Iris pigment epithelial cell (primary cell): ENCODE measurements around the gene SSBP2.

Experiments
- DNase-seq: peaks from one replicate; pipeline ENCODE4 v3.0.0-alpha.2; 2011; ENCODE audit warnings: low read depth

The SSBP2 gene

GRCh38 chr5:81590498-81591384 lies 160.2 kb downstream of the SSBP2 start:
- DNase-seq: peak; percentile 14

GRCh38 chr5:81579262-81579924 lies 171.5 kb downstream of the SSBP2 start:
- peak; percentile 51 for DNase-seq

- no peak for DNase-seq
These were observed 173.8 kb downstream of the SSBP2 start for GRCh38 chr5:81577091-81577490.

GRCh38 chr5:81575924-81576323 lies 175.0 kb downstream of the SSBP2 start:
- DNase-seq: no peak

- no peak for DNase-seq
These were observed 178.7 kb downstream of the SSBP2 start for GRCh38 chr5:81572201-81572600.

GRCh38 chr5:81558188-81558587 lies 192.7 kb downstream of the SSBP2 start:
- DNase-seq: no peak

- no peak for DNase-seq
These were observed 194.1 kb downstream of the SSBP2 start for GRCh38 chr5:81556809-81557208.

GRCh38 chr5:81555865-81556264 lies 195.0 kb downstream of the SSBP2 start:
- no peak for DNase-seq

GRCh38 chr5:81554647-81555046 lies 196.2 kb downstream of the SSBP2 start:
- DNase-seq: no peak

- no peak for DNase-seq
These were observed 197.2 kb downstream of the SSBP2 start for GRCh38 chr5:81553567-81554212.

- DNase-seq: peak; percentile 3
These were observed 197.9 kb downstream of the SSBP2 start for GRCh38 chr5:81552852-81553566.

- DNase-seq: no peak
These were observed 201.8 kb downstream of the SSBP2 start for GRCh38 chr5:81549123-81549522.

GRCh38 chr5:81547001-81547400 lies 203.9 kb downstream of the SSBP2 start:
- DNase-seq: no peak

- no peak for DNase-seq
These were observed 205.0 kb downstream of the SSBP2 start for GRCh38 chr5:81545911-81546310.

GRCh38 chr5:81544351-81545018 lies 206.4 kb downstream of the SSBP2 start:
- DNase-seq: peak; percentile 9

- no peak for DNase-seq
These were observed 208.7 kb downstream of the SSBP2 start for GRCh38 chr5:81542242-81542641.

- no peak for DNase-seq
These were observed 212.9 kb downstream of the SSBP2 start for GRCh38 chr5:81537905-81538547.

- DNase-seq: peak; percentile 37
These were observed 216.5 kb downstream of the SSBP2 start for GRCh38 chr5:81534441-81534840.

GRCh38 chr5:81533629-81534405 lies 217.1 kb downstream of the SSBP2 start:
- DNase-seq: no peak

GRCh38 chr5:81530919-81531318 lies 220.0 kb downstream of the SSBP2 start:
- DNase-seq: peak; percentile 10
